LoVo (cell line): ENCODE data around the gene PHACTR3.

ENCODE experiments used
- DNase-seq: peaks from one replicate; pipeline ENCODE4 v3.0.0-alpha.2; 2016; ENCODE audit warnings: low spot score

The PHACTR3 gene

DNA sequence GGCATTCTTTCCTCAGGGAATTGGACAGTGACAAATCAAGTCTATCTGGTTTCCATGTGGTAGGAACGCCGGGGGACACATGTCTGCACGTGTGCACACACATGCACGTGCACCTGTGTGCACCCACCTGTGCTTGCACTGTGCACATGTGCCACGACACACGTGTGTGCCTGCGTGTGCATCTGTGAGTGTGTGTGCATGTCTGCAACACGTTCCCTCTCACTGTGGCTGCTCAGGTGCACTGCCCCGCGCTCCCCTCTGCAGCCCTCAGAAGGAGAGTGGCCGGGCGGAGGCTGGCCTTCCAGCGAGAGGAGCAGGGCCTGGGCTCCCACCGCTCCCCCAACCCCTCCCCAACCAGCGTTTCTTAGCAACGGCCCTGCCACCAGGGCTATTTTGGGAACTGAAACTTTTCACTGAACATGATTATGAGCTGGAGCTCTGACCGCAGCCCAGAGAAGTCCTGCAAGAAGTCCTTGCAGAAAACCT, 147.8 kb downstream of the PHACTR3 start:
- no peak for DNase-seq

DNA sequence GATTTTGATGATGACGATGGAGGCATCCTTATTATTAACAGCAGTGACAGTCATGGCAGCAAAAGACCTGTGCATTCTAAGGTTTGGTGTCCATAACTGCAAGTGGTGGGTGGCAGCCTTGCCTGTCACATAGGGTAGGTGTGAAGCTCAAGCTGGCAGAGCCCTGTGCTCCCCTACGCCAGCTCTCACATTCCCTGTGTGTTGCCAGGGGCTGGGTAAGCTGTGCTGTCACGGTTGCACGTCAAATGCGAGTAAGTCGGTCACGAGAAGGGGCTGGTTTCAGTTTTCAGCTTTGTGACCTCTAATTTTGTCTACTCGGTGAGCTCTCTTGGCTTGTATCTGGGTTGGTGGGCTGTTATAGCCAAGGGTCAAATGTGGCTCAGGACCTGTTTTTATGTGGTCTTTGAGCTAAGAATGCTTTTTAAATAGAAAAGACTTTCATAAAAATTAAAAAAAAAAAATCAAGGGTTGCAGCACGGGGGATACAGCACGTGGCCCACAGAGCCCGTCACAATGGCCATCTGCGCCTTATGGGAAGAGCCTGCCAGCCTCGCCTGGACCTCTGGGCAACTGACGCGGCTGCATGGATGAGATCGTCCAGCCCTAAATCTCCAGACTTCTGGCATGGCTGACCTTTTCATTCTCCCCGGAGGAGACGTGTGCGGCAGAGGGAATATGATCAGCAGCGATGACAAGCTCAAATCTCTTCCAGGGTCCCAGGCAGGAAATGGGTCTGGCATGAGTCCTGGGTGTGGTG, 148.5 kb downstream of the PHACTR3 start:
- DNase-seq, result no peak

DNA sequence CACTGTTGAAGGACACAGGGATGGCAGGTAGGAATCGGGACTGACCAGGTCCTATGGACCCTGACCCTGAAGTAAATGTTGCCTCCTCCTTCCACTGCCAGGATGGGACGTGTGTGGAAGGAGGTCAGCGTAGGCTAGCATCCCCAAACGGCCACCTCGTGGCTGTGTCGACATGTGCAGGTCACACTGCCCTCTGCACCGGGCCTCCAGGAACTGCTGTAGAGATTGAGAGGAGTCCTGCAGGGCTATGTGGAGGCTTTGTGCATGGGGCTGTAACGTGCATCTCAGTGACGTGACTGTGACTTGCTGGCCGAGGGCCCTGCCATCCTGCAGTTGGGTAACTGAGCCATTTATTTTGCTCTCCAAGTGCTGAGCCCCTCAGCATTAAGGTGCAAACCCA, 149.5 kb downstream of the PHACTR3 start:
- DNase-seq, result no peak

DNA sequence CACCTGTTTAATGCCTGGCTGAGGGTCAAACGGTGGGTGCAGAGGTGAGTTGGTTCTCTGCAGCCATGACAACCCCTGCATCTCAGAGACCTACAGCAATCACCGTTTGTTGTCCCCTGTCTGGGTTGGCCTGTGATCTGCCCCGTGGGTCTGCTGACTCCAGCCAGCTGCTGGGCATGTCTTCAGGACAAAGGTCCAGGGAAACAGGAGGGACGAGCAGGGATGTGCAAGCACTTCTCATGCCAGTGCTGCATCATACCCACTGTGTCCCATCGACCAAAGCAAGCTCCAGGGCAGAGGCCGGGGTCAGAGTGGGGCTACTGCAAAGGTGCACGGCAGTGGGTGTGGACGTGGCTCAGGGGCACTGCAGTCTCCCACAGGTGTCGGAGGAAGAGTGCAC, 150.2 kb downstream of the PHACTR3 start:
- no peak for DNase-seq

DNA sequence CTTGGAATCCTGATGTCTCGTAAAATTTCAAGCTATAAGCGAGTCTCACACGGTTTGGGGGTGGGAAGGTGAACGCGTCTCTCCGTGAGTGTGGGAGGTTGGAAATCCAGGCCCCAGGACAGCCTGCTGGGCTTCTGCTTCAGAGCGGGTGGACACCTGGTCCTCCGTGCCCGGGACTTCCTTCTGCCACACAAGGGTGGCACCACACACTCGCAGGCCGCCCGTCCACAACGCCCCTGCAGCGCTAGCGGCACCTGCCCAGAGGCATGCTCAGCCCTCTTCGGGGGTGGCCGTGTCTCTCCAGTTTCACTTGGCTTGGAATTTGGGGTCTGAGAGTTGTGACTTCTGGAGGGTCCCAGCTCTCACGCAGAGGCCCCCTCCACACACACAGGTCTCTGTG, 151.9 kb downstream of the PHACTR3 start:
- DNase-seq, result no peak

DNA sequence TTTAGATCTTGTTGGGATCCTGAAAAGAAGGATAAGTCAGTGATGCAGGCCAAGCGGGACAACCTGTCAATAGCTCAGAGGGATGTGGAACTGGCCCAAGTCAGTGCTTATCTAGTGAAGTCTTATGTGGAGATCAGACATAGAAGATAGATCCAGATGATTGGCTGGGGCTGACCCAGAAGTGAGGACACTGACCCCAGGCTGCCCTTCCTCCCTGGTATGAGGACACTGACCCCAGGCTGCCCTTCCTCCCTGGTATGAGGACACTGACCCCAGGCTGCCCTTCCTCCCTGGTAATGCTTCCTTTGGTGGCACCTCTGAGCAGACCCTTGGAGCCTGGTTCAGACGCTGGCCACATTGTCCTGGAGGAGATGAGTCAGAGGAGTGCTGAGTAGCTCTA, 159.7 kb downstream of the PHACTR3 start:
- DNase-seq, result no peak

DNA sequence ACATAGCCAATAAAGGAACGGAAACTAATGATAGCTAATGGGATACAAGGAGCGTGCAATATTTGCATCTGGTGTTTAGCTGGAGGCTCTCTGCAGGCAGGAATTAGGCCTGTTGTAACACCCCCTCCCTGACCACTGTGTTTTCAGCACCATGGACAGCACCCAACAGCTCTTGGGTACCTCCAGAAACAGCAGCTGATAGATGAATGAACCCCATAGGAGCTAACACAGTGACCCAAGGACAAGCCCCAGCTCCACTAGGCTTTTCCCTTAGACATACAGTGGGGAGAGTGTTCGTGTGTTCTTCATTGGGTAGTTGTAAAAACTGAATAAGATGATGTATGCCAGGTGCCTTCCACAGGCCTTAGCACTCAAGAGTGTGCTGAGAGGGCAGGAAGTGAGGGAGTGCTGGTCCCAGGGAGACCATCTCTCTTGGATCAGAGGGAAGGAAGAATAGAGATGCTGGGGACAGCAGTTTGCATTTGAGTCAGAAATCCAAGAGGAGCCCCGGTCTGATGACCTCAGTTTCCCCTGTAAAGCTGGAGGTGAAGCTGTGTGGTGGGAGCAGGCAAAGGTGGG, 161.3 kb downstream of the PHACTR3 start:
- peak; percentile 1 for DNase-seq

DNA sequence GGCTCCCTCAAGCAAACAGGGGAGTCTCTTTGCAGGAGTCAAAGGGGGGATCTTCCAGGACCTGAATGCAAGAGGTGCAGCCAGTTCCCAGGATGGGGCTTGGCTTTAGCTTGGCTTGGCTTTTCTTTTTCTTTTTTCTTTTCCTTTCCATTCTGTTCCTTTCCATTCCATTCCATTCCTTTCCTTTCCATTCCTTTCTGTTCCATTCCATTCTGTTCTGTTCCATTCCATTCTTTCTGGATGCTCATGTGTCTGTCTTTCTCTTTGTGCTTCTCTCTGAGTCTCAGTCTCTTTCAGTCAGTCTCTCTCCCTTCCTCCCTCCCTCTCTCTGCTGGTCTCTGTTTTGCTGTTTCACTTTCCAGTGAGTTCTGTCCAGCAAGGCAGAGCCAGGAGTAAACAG, 163.3 kb downstream of the PHACTR3 start:
- DNase-seq, result no peak

DNA sequence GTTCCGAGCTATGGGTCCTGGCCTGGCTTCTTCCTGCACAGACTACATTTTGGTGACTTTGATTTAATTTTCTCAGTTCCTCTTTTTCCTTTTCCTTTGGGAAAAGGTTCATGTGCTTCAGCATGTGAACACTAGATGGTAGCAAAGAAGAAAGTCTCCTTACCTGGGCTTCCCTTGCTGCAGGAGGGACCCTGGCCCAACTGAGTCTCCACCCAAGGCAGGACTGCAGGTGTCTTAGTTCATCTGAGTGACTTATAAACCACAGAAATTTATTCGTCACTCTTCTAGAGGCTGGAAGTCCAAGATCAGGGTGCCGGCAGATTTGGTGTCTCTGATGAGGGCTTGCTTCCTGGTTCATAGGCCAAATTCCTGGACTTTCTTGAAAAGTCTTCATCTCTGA, 165.9 kb downstream of the PHACTR3 start:
- peak; percentile 48 for DNase-seq

DNA sequence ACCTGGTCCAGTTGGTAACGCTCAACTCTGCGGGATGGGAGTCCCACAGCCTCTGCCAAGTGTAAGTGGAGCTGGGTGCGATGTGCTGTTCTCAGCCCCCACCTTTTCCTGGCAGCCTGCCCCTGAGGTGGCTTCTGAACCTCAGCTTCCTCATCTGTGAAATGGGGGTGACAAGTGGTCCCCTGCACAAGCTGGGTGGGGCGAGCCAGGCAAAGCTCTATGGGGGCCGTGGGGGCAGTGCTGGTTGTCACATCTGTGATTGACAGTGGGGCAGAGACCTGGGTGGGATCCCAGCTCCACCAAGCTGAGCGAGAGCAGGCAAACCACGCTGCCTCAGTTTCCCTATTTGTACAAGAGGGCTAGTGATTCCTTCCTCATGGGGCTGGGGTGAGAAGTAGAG, 166.5 kb downstream of the PHACTR3 start:
- DNase-seq, result no peak

DNA sequence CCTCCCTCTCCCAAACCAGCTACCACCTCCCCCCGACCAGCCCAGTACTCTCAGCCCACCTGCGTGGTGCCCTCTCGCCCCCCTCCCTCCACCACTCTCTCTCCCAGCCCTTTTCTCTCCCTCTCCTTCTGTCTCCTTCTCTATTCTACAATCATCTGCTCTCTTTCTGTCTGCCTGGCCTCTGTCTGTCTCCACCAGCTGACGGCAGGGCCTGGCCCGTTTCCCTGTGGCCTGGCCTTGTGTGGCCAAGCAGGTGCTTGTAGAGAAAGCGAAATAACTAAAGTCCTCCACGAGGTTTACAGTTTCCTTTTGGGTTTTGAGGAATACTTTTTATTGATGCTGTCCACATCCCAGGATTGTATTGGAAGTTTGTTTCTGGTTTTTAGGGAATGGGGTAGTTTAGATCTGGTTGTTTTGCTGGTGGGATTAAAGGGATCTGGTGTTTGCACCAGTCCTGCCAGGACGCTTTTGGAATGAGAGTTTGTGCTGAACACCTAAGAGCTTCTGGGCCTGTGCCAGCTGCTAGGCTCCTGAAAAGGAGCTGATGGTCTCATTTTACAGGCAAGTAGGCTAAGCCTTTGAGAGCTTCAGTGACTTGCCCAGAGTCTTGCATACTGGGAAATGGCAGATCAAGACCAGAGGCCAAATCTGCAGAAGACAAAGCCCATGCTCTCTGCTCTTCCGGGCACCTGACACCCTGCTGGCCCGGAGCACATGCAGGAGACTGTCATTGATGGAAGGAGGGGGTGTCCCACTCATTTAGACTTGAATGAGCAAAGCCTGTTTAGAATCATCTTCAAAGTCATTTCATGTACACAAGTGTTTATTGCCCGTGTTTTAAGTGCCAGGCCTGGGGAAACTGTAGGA, 167.4 kb downstream of the PHACTR3 start:
- DNase-seq, result peak; percentile 3

DNA sequence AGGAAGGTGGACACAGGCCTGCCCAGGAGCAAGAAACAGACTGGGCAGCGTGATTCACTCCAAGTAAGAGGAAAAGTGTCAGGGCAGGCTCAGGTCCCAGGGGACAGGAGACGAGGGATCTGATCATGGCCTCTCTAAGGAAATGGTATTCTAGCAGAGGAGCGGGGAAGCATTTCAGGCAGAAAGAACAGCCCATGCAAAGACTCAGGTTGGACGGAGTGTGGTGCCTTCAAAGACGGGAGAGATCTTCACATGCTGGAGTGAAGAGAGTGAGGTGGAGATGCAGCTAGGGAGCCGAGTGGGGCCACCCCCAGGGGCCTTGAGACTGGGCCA, 168.0 kb downstream of the PHACTR3 start:
- DNase-seq, result no peak

DNA sequence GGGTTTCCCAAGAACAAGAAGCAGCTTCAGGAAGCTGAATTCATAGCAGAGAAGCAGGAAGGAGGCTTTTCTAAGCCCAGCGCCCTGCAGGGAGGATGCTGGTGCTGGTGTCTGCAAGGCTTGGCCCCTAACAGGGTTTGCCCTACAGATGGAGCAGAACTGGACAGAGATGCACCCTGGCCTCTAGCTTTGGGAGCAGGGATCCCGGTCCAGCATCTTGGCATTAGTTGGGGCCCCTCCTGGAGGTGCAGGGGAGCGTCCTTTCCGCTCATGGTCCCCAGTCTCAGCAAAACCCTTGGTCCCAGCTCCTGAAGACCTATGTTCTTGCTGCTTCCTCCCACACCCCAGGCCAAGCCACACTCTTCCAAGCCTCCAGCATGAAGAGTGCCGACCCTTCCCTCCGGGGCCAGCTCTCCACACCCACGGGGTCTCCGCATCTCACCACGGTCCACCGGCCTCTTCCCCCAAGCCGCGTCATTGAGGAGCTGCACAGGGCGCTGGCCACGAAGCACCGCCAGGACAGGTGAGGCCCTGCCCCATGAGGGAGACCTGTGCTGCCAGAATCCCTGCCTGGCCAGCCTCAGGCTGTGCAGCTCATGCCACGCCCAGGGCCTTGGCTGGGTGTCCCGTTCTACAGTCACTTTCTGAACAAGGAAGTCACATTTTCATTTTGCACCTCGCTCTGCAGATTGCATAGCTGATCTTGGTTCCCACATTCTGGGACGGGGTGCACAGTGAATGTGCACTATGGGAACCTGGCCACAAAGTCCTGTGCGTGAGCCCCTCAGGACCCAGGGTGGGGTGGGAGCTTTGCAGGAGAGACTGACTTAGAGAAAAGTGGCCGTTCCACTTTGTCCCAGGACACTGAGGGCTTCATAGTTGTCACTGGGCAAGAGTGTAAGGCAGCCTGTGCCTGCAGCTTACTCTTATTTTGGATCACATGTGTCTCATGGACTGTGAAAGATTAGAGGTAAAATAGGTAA, 168.9 kb downstream of the PHACTR3 start:
- DNase-seq, result peak; percentile 2

DNA sequence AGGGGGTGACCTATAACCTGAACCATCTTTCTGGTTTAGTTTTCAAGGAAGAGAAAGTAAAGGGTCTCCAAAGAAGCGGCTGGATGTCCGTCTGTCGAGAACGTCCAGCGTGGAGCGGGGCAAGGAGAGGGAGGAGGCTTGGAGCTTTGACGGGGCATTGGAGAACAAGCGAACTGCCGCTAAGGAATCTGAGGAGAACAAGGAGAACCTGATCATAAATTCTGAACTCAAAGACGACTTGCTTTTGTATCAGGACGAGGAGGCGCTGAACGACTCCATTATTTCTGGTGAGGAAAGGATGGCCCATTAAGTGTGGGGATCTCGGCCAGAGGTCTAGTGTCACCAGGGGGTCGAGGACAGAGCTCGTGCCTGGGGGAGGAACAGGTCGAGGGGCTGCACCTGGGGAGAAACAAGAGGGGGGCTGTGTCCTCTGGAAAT, 169.9 kb downstream of the PHACTR3 start:
- no peak for DNase-seq

DNA sequence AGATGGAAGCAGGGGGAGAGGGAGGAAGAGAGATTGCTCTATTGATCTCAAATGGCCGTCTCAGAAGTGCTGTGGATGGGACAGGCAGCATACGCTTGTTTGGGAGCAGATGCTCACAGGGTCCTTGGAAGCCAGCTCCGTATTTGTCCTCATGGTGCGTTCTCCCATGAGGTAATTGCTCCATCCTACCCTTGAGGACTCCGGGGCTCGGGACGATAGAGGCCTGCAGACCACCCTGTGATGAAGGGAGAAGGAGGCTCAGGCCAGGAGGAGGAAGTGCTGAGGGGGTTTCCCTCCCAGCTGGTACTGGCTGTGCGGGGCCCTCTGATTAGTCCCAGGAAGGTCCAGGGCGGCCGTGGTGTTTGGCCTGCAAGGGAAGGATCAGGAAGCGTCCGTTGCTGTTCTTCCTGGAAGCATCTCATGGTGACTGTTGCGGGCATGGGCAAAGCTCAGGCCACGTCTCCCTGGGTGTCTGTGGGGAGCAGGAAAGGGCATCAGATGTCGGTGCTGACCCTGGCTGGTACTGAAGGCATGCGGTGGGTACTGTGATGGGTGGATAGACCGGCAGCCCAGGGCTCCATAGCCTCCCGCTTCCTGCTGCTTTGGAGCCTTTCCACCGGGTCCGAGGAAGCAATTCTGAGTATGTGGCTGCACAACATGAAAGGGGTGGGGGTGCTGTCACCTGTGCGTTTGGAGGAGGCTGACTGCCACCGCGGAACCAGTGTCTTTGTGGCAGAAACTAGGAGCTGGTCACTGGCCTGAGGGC, 170.8 kb downstream of the PHACTR3 start:
- DNase-seq, result no peak

DNA sequence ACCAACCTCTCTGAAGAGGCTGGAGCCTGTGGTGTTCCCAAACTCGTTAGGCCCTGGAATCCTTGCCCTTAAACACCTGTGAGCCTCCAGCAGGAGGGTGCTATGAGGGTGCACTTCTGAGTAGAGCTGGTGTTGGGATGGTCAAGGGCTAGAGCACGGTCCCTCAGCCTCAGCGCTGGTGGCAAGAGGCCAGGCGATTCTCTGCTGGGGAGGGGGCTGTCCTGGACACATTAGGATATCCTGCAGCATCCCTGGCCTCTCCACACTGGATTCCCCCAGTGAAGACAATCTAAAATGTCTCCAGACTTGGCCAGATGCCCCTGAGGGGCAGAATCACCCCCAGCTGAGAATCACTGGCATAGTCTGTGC, 171.3 kb downstream of the PHACTR3 start:
- DNase-seq, result no peak

DNA sequence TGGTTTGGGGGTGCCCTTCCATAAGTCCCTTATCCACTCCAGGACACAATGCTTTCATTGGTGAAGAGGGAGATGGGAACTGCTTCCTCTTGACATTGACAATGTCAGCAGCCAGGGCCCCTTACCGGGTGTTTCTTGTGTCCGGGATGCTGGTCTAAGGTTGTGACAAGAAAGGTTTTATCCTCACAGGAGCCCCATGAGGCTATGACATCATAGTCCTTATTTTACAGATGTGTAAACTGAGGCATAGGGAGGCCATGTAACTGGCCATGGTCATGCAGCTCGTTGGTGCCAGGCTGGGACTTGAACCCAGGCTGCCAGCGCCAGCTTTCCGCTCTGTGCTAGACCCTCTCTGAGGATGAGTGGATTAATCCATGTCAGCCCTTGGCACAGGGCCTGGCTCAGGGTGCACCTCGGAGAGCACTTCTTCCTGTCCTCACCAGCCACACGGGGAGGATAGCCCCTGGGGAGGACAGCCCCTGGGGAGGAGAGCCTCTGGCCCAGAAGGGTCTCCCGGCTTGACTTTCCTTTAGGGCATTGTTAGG, 171.8 kb downstream of the PHACTR3 start:
- no peak for DNase-seq

DNA sequence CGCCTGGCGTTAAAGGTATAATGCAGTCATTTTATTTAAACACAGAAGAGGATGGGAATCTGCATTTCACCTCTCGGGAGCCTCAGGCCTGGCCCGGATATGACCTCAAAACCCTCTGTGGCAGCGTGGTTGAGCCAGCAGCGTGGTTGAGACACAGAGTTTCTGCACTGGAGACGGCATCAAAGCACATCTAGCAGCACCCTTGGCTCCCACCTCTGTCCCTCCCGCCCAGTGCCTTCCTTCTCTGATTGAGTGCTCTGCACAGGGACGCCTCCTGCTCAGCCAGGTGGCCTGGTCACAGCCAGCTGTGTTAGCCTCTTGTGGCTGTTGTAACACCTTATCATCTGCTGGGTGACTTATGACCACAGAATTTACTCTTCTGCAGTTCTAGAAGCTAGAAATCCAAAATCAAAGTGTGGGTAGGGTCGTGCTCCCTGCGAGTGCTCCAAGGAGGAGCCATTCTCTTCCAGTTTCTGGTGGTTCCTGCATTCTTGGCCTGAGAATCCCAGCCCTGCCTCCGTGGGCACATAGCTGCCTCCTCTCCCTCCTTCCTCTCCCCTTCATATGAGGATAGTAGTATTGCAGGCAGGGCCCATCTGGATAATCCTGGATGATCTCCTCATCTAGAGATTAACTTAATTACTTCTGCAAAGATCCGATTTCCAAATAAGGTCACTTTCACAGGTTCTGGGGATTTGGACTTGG, 172.4 kb downstream of the PHACTR3 start:
- DNase-seq, result no peak

DNA sequence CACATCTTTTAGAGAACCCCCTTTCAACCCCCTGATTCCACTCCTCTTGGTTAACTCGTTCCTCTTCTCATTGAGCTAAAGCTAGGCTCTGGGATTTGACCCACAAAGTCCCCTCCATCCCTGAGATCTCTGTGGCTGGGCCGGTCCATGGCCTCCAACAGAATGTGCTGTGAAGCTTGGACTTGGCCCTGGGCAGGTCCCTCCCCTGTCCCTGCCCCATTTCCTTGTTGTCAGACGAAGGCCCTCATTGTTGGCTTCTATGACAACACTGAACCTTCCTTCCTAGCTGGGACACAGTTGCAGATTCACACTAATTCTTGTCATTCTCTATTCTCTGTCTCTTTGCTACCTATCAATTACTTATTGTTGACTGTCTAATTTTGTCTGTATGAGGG, 173.0 kb downstream of the PHACTR3 start:
- no peak for DNase-seq
